Mucosa of stomach (tissue), 1 donor: ENCODE results near the gene PPP1R26.
"Not testable (repeated sequence)": the region's sequence is repeated elsewhere in the genome, so short reads cannot be mapped to it uniquely, and the experiment has no call there.

Experiments
- H3K27me3 ChIP-seq: one replicate; pipeline ENCODE4 v1.7.0; 2013; ENCODE audit warnings: mild to moderate bottlenecking, low read length; ENCODE audit not compliant: control insufficient read depth, insufficient read depth
- H3K36me3 ChIP-seq: one replicate; pipeline ENCODE4 v1.7.0; 2013; ENCODE audit warnings: low read length; ENCODE audit not compliant: control insufficient read depth, insufficient read depth
- H3K4me1 ChIP-seq: one replicate; pipeline ENCODE4 v1.7.0; 2013; ENCODE audit warnings: mild to moderate bottlenecking, low read length; ENCODE audit not compliant: control insufficient read depth, insufficient read depth
- H3K4me3 ChIP-seq: one replicate; pipeline ENCODE4 v1.7.0; 2013; ENCODE audit warnings: low read length
- H3K9ac ChIP-seq: one replicate; pipeline ENCODE4 v1.7.0; 2013; ENCODE audit warnings: mild to moderate bottlenecking, low read length, moderate library complexity
- H3K9me3 ChIP-seq: one replicate; pipeline ENCODE4 v1.7.0; 2013; ENCODE audit warnings: mild to moderate bottlenecking, low read length, moderate library complexity; ENCODE audit not compliant: control insufficient read depth
- donor health status: Pancreatic carcinoma.

PPP1R26 gene, protein sequence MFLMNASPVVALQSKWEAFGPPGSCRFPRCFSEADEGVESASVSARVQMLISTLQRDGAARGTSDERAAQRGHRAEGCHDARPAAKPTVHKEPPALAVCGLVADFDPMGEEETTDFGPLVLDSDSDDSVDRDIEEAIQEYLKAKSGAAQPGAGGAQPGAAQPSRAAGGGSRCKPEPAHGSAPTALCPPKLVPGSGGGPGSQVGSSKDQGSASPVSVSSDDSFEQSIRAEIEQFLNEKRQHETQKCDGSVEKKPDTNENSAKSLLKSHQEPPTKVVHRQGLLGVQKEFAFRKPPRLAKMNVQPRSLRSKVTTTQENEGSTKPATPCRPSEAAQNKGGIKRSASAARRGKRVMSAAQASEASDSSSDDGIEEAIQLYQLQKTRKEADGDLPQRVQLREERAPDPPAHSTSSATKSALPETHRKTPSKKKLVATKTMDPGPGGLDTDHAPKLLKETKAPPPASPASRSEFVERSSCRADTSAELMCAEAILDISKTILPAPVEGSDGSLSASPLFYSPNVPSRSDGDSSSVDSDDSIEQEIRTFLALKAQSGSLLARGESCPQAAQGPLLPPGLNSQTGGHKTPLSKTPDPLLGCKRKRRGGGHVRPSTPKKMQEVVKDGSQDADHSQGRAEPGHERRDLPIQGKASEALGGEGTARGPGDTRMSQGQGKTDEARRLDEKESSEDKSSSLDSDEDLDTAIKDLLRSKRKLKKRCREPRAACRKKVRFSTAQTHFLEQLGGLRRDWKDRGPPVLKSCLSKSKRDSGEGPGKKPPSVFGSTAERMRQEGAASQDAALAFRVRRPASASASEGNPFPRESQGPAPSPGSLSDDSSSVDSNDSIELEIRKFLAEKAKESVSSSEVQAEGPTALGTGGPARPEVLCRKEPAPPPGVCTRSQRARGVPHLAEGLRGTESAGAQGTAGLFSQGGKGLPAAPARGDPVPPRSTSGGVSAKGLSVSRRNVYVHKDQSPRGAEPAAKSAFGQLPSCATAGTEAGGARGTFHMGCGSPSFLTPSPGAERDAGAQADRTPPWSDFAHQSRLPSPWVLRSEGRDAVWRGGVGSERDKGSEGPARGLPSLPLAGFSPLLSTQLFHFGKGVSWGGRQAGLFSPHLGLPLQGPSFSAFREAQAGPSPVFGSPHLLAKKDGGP (N-terminal part only)

DNA sequence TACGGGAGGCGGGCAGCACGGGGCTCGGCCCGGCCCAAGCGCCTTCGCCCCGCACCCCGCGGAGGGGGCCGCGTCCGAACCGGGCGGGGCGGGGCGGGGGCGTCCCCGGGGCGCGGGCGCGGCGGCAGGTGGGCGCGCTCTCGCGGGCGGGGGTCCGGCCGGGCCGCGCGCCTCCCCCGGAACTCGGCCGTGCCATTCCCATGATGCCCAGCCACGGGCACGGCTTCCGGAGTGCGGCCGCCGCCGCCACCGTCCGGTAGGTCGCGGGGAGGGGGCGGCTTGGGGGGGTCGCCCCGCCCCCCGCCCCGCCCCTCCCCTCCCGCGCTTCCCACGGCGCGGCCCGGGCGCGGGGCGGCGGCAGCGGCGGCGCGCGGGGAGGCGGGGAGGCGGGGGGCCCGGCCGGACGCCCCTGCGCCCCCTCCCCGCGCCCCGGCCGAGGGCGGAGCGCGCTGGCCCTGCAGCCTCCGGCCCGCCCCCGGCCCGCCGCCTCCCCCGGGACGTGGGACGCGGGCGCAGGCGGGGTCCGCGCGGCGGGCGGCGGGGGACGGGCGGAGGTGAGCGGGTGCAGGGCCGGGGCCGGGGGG lies at the start of gene PPP1R26:
PPP1R26 (plus strand) TSS at position 314 of the 584 bp plus-strand sequence. CDS start 4,729 bp downstream, outside the sequence.
- H3K27me3 ChIP-seq, result no peaks in the 10 kb centered on the region

DNA sequence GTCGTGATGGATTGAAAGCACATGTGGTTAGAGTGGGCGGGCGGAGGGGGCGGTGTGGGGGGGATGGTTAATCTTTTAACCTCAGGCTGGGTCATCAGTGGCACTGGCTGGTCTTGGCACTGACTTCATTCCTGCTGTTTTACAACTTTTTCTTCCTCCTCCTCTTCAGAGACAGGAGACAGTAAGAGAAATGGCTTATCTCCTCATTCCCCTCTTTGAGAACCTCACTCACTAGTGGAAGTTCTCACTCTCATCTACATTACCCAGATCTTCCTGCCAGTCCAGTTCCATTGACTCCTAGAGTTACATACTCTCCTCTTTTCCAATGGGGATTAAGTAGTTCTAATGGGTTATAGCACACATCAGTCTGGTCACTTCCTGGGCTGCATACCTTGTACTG lies 42.3 kb upstream of the PPP1R26 start:
- Histone ChIP-seq H3K9me3 (no peaks in the 10 kb centered on the region), H3K27me3 (peaks cover 5% of the 10 kb centered on the region), H3K9ac (no peak overlapping the region), H3K4me3 (no peak overlapping the region), H3K4me1 (no peaks in the 10 kb centered on the region), H3K36me3 (no peaks in the 10 kb centered on the region)

More for the DNA sequence above, at the start of gene PPP1R26:
- Histone ChIP-seq H3K36me3 (no peaks in the 10 kb centered on the region), H3K9me3 (no peaks in the 10 kb centered on the region), H3K9ac (peak within 1 kb of the TSS; percentile 64), H3K4me1 (peaks cover 9% of the 10 kb centered on the region), H3K4me3 (peak within 1 kb of the TSS; percentile 6)

GRCh38 chr9:135437696-135438095 lies 41.9 kb upstream of the PPP1R26 start:
- not testable (repeated sequence) for H3K9me3 ChIP-seq, H3K4me3 ChIP-seq

GRCh38 chr9:135438581-135439232 lies 40.9 kb upstream of the PPP1R26 start:
- not testable (repeated sequence) for H3K36me3 ChIP-seq, H3K4me1 ChIP-seq, H3K4me3 ChIP-seq, H3K9ac ChIP-seq, H3K9me3 ChIP-seq, H3K27me3 ChIP-seq

More at GRCh38 chr9:135437696-135438095, 41.9 kb upstream of the PPP1R26 start:
- H3K36me3 ChIP-seq, H3K27me3 ChIP-seq, H3K4me1 ChIP-seq, H3K9ac ChIP-seq: not testable (repeated sequence)

DNA sequence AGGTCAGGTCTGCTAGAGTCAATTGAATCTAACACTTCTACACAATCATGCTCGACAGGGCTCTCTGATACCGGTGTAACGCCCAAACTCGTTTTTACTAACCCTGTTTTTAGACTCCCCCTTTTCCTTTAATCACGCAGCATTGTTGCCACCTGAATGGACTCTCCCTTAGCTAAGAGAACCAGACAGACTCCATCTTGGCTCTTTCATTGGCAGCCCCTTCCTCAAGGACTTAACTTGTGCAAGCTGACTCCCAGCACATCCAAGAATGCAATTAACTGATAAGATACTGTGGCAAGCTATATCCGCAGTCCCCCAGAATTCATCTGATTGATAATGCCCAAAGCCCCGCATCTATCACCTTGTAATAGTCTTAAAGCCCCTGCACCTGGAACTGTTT lies 40.1 kb upstream of the PPP1R26 start:
- H3K9ac ChIP-seq, H3K4me3 ChIP-seq, H3K9me3 ChIP-seq, H3K36me3 ChIP-seq, H3K27me3 ChIP-seq, H3K4me1 ChIP-seq: not testable (repeated sequence)

- Histone ChIP-seq H3K36me3 (no peaks in the 10 kb centered on the region), H3K4me1 (no peaks in the 10 kb centered on the region), H3K9ac (no peak overlapping the region), H3K9me3 (no peaks in the 10 kb centered on the region), H3K27me3 (peaks cover 5% of the 10 kb centered on the region), H3K4me3 (no peak overlapping the region)
Measured at GRCh38 chr9:135439916-135440315, 39.7 kb upstream of the PPP1R26 start.

GRCh38 chr9:135440620-135441019 lies 39.0 kb upstream of the PPP1R26 start:
- Histone ChIP-seq H3K4me1 (no peaks in the 10 kb centered on the region), H3K9ac (no peak overlapping the region), H3K4me3 (no peak overlapping the region), H3K9me3 (no peaks in the 10 kb centered on the region), H3K27me3 (peaks cover 5% of the 10 kb centered on the region), H3K36me3 (no peaks in the 10 kb centered on the region)

DNA sequence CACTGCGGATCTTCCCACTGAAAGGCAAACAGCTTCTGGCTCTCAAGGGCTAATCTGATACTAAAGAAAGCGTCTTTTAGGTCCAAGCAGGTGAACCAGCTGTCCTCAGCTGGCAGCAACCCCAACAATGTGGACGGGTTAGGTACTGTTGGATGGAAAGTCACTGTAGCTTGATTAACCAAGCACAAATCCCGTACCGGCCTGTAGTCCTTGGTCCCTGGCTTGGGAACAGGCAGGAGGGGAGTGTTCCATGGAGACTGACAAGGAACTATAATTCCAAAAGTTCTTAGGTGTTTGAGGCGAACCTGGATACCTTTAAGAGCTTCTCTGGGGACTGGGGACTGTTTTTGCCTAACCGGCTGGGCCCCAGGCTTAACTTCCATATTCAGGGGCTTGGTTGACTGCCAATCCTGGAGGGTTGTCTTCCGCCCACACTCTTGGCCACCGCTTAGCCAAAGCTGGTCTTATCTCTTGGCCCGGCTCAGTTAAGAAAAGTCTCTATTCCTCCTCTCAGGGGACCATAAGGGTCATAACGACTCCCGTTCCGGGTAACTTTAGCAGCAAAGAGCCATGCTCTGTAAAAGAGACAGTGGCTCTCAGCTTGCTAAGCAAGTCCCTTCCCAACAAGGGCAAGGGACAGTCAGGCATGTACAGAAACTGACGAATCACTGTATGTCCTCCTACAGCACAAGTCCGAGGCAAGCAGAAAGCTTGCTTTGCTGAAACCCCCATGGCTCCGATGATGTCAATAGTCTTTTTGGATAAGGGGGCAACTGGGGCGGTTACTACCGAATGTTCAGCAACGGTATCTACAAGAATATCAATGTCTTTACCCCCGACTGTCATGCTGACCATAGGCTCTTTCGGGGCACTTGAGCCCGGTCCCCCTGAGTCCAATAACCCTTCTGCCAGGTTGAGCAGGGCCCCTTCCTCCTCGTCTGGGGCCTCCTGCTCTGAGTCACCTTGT lies 38.2 kb upstream of the PPP1R26 start:
- H3K27me3 ChIP-seq, H3K4me3 ChIP-seq, H3K9ac ChIP-seq, H3K36me3 ChIP-seq, H3K9me3 ChIP-seq, H3K4me1 ChIP-seq: not testable (repeated sequence)

- no peaks in the 10 kb centered on the region for H3K36me3 ChIP-seq
- H3K4me1 ChIP-seq, result no peaks in the 10 kb centered on the region
- H3K27me3 ChIP-seq, result peaks cover 5% of the 10 kb centered on the region
- H3K4me3 ChIP-seq, result no peak overlapping the region
- H3K9me3 ChIP-seq, result no peaks in the 10 kb centered on the region
- no peak overlapping the region for H3K9ac ChIP-seq
Measured at GRCh38 chr9:135442075-135442474, 37.5 kb upstream of the PPP1R26 start.

DNA sequence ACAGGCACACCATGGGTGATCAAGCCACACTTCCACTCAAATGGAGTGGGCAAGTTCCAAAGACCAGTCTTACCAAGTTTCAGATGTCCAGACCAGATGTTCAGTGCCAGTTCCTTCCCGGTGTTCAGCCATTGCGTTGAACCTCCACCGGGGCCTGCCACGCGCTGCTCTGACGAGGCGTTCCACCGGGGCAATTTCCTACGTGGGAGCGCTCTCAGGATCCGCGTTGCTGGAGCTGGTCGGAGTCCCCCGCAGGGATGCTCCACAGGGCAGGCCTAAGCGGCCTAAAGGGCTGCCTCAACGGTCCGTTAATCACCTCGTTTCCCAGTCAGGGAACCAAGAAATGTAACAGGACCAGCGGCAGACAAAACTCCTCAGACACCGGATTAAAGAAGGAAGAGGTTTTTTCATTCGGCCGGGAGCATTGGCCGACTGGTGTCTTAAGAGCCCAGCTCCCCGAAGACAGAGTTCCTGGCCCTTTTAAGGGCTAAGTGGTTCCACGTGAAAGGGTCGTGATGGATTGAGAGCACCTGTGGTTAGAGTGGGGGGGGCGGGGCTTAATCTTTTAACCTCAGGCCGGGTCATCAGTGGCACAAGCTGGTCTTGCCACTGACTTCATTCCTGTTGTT lies 35.7 kb upstream of the PPP1R26 start:
- Histone ChIP-seq H3K36me3 (no peaks in the 10 kb centered on the region), H3K4me3 (no peak overlapping the region), H3K4me1 (no peaks in the 10 kb centered on the region), H3K9me3 (no peaks in the 10 kb centered on the region), H3K9ac (no peak overlapping the region), H3K27me3 (peaks cover 5% of the 10 kb centered on the region)
